ENCODE results near the gene PLEKHG7. TPM values are rescaled to one million over a fixed set of nuclear protein-coding genes. Genes with fewer than 3 reads are reported as not detected.

The PLEKHG7 gene
- total RNA-seq, 2 experiments from 2014 or later = not detected

GRCh38 chr12:92732716-92733115 is 29.9 kb downstream of the PLEKHG7 start:
- no peaks in the 10 kb centered on the region for H3K4me1 ChIP-seq (ENCODE audit: insufficient read depth, low read length)
- H3K36me3 Mint-ChIP-seq (ENCODE audit: low read depth) = no peaks in the 10 kb centered on the region
- TF ChIP-seq CTCF (IDR thresholded peaks at IDR 0.05) = no peak
- peaks cover 0 to 6% of the 10 kb centered on the region in 2 experiments for H3K27me3 ChIP-seq (ENCODE audit: control insufficient read depth in 1 of 2, insufficient read depth in 2 of 2, low read length in 2 of 2)
- intact Hi-C loops (cut with DNase I, micrococcal nuclease) = no loop called here
- no peaks in the 10 kb centered on the region for H3K9me3 Mint-ChIP-seq
- peaks cover 11% of the 10 kb centered on the region for H3K4me1 Mint-ChIP-seq (ENCODE audit: low read depth)
- H3K27ac ChIP-seq (ENCODE audit: low read depth in 1 of 2, low read length in 2 of 2) = no peak overlapping the region
- ChIA-PET CTCF (interaction anchor here (1.0 kb wide), 1 partner anchor 11 kb away, joined by 3 read pairs; no protein-coding TSS in a partner anchor), POLR2A (no interaction called here)
- no peak overlapping the region for H3K4me3 ChIP-seq (ENCODE audit: low read length)
- no peak overlapping the region for H3K27ac Mint-ChIP-seq
- H3K36me3 ChIP-seq (ENCODE audit: insufficient read depth, low read length) = no peaks in the 10 kb centered on the region
- DNase-seq (no peak), ATAC-seq (ENCODE audit: poor library complexity) (no peak)
- H3K9me3 ChIP-seq (ENCODE audit: control insufficient read depth in 1 of 2, insufficient read depth in 1 of 2, low read length in 2 of 2) = no peaks in the 10 kb centered on the region
- H3K4me3 Mint-ChIP-seq = no peak overlapping the region
- H3K27me3 Mint-ChIP-seq = no peaks in the 10 kb centered on the region

GRCh38 chr12:92733181-92733580 is 30.4 kb downstream of the PLEKHG7 start:
- no peaks in the 10 kb centered on the region for H3K27me3 Mint-ChIP-seq
- no peak overlapping the region for H3K27ac Mint-ChIP-seq
- intact Hi-C loops (cut with DNase I, micrococcal nuclease) = no loop called here

GRCh38 chr12:92733661-92734060 is 30.9 kb downstream of the PLEKHG7 start:
- no peak for ATAC-seq (ENCODE audit: poor library complexity)
- TF ChIP-seq CTCF (IDR thresholded peaks at IDR 0.05) = no peak
- Histone ChIP-seq H3K27me3 (ENCODE audit: control insufficient read depth in 1 of 2, insufficient read depth in 2 of 2, low read length in 2 of 2) (peaks cover 0 to 6% of the 10 kb centered on the region in 2 experiments), H3K27ac (ENCODE audit: low read depth in 1 of 2, low read length in 2 of 2) (no peak overlapping the region), H3K4me1 (ENCODE audit: insufficient read depth, low read length) (no peaks in the 10 kb centered on the region), H3K9me3 (ENCODE audit: control insufficient read depth in 1 of 2, insufficient read depth in 1 of 2, low read length in 2 of 2) (no peaks in the 10 kb centered on the region), H3K36me3 (ENCODE audit: insufficient read depth, low read length) (no peaks in the 10 kb centered on the region), H3K4me3 (ENCODE audit: low read length) (no peak overlapping the region)
- H3K27ac Mint-ChIP-seq = no peak overlapping the region
- intact Hi-C loops (cut with DNase I, micrococcal nuclease) = no loop called here
- ChIA-PET POLR2A (no interaction called here), CTCF (interaction anchor here (1.0 kb wide), 1 partner anchor 10 kb away, joined by 3 read pairs; no protein-coding TSS in a partner anchor)
- peaks cover 11% of the 10 kb centered on the region for H3K4me1 Mint-ChIP-seq (ENCODE audit: low read depth)
- H3K27me3 Mint-ChIP-seq = no peaks in the 10 kb centered on the region
- no peak for DNase-seq
- no peaks in the 10 kb centered on the region for H3K9me3 Mint-ChIP-seq
- no peak overlapping the region for H3K4me3 Mint-ChIP-seq
- no peaks in the 10 kb centered on the region for H3K36me3 Mint-ChIP-seq (ENCODE audit: low read depth)

More at GRCh38 chr12:92733181-92733580, 30.4 kb downstream of the PLEKHG7 start:
- H3K27me3 ChIP-seq (ENCODE audit: control insufficient read depth in 1 of 2, insufficient read depth in 2 of 2, low read length in 2 of 2) = peaks cover 0 to 6% of the 10 kb centered on the region in 2 experiments
- no peaks in the 10 kb centered on the region for H3K9me3 ChIP-seq (ENCODE audit: control insufficient read depth in 1 of 2, insufficient read depth in 1 of 2, low read length in 2 of 2)
- no peak for ATAC-seq (ENCODE audit: poor library complexity)
- no peaks in the 10 kb centered on the region for H3K9me3 Mint-ChIP-seq
- ChIA-PET CTCF (interaction anchor here (1.0 kb wide), 1 partner anchor 10 kb away, joined by 3 read pairs; no protein-coding TSS in a partner anchor), POLR2A (no interaction called here)
- no peaks in the 10 kb centered on the region for H3K4me1 ChIP-seq (ENCODE audit: insufficient read depth, low read length)
- no peak for TF ChIP-seq CTCF (IDR thresholded peaks at IDR 0.05)
- H3K4me3 ChIP-seq (ENCODE audit: low read length) = no peak overlapping the region
- DNase-seq = no peak
- H3K36me3 ChIP-seq (ENCODE audit: insufficient read depth, low read length) = no peaks in the 10 kb centered on the region
- no peak overlapping the region for H3K27ac ChIP-seq (ENCODE audit: low read depth in 1 of 2, low read length in 2 of 2)
- no peaks in the 10 kb centered on the region for H3K36me3 Mint-ChIP-seq (ENCODE audit: low read depth)
- H3K4me3 Mint-ChIP-seq = no peak overlapping the region
- peaks cover 11% of the 10 kb centered on the region for H3K4me1 Mint-ChIP-seq (ENCODE audit: low read depth)
